Stimulated activated CD8-positive, alpha-beta memory T cell treated with anti-CD3 and anti-CD28 coated beads, Interleukin-7, amount 100 ng/mL, for 24 hours (primary cell): ENCODE results near the gene ZPR1.
"Not testable (repeated sequence)": the region's sequence is repeated elsewhere in the genome, so short reads cannot be mapped to it uniquely, and the experiment has no call there.

Source experiments
- DNase-seq: peaks from one replicate; pipeline ENCODE4 v3.0.0-alpha.2; 2020; ENCODE audit warnings: low read depth

ZPR1 gene

DNA sequence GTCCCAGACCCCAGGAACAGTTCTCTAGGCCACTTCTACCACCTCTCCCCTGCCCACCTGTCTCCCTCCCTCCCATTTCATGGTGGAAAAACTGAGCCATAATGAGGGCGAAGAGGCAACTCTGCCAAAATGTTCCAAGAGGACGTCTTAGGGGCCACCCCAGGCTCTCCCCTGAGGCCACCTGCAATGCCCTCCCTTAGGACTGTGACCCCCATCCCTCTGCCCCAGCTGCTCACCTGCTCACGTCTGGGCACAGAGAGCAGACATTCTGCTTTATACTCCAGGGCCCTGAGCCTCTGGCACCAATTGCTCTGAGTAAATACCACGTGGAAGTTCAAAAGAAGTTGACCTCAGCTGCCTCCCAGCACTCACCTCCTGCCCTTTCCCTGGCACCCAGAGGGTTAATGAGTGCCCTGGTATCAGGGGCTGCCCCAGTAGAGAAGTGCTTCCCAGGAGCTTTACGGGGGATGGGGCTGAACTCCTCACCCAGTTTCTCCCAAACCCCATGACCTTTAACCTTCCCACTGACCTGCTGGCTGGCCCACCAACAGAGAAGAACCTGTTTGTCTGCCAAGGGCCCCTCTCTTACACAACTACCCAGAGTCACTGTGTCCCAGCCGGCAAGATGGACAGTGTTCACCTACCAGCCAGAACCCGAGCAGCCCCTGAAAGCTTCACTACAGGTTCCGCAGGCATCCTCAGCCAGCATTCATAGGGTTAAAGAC is 4.5 kb upstream of the ZPR1 start:
- DNase-seq = no peak

DNA sequence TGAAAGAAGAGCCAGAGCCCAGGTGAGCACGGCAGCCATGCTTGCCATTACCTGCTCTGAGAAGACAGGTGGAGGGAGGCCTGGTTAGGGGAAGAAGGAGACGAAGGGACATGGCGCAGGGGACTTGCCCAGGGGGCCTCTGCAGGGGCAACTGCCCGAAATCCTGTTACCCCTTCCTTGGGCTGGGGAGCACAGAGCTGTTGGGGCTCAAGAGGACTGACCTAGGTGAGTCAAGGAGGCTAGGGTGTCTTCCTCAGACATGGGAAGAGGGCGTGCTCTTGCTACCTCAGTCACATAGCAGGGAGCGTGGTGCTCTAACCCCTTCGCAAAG is 4.0 kb upstream of the ZPR1 start, which contains the start of gene APOA5:
Gene APOA5, minus strand, starts transcription at position 67 of the 331 bp plus-strand sequence. Its CDS starts 19 bp downstream, at position 48.
- no peak for DNase-seq

DNA sequence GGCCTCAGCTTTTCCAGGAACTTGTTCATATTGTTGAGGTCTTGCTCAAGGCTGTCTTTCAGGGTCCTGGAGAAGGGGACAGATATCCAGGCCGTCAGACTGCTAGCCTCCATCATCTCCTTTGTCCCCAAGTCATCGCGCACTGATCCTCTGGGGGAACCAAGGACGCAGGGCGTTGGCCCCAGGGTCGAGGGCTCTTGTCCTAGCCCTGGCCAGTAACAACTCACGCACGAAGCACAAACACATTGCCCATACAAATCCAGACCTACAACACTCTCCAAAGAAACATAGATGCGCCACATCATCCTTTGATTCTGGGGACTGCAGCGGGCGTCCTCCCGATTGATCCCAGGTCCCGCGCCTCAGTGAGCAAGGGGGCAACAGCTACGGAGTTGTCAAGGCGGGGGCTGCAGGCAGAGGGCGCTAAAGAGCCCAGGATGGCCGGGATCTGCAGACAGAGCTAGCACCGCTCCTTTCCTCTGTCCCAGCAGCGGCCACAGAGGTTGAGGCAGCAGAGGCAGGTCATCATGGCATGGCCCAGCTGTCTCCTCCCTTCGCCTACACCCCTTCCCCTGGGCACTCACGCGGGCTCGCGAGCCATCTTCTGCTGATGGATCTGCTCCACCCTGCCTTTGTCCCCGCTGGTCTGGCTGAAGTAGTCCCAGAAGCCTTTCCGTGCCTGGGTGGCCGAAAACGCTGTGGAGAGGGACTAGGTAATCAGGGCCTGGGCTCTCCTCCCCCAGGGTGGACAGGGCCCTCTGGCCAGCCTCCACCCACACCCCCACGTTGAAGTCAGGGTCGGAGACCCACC is 3.4 kb upstream of the ZPR1 start:
- DNase-seq = peak; percentile 62

DNA sequence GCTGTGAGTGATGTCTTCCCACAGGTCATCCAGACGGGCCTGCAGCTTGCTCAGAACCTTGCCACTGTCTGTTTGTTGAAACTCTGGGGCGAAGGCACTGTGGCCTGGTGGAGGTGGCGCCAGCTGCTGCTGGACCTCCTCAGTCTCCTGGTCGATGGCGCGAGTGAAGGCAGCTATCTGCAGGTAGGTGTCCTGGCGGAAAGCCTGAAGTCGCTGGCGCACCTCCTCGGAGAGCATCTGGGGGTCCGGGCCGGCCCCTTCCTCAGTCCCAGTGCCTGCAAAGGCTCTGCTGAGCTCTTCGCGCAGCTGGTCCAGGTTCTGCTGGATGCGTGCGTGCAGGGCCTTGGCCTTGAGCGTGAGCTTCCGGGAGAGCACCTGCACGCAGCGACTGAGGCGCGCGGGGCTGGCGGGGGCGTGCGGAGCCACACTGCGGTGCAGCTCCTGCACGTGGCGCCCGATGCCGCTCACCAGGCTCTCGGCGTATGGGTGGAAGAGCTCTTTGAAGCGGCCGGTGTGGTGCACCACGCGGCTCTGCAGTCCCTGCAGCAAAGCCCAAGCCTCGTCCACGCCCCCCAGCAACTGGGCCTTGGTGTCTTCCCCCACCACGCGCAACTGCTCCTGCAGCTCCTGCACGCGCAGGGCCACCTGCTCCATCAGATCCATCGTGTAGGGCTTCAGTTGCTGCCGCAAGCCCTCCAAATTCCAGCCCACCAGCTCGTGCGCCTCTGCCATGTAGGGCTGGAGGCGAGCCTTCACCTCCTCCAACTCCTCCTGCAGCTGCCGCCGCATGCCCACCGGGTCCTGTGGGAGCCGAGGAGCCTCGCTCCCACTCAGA is 2.6 kb upstream of the ZPR1 start:
- DNase-seq = no peak

DNA sequence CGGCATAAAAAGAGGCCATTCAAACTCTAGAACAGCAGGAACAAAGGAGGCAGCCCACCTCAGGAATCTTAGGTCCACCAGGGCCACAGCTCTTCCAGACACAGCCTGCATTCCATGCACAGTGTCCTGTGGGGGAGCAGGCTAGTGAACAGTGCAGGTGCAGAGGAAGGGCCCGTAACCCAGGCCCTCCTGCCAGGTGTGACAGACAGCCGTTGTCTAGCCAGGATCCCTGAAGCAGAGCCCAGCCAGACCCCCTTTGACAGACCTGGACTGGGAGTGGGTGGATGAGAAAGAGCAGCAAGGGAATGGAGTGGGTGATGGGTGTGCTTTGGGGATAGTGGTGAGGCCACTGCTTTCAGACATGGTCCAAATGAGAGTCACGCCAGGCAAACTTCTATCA is 1.2 kb upstream of the ZPR1 start:
- no peak for DNase-seq

DNA sequence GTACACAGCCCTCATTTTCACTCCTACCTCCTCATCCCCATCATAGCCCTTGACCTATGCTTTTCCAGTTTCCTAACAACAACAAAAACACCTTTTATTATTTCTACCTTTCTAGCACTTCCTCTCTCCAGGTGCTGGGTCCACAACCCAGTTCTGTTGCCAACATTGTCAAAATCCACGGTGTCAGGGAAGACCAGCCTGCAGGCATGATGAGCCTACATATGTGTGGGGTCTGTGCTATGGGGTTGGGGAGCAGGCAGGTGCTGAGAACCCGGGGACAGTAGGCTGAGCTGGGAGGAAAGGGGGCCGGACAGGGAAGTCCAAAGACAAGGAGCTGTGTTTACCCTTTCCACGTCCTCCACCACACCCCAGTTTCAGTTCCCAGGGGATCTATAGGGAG is 711 bp upstream of the ZPR1 start:
- DNase-seq = no peak

DNA sequence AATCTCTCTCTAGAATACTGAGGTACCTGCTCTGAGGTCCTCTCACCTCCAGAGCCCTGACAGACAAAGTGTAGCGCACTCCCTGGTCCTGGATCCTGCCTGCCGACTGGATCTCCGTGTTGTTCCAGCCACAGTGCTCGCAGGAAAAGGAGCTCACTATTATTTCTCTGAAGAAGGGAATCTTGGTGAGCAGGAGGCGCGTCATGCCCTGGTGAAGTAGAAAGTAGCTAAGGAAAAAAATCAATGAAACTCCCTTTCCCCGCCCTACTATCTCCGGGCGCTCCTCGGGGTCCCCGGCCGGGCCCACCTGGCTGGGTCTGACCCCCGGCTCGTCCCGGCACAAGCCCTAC is 412 bp downstream of the ZPR1 start:
- no peak for DNase-seq

DNA sequence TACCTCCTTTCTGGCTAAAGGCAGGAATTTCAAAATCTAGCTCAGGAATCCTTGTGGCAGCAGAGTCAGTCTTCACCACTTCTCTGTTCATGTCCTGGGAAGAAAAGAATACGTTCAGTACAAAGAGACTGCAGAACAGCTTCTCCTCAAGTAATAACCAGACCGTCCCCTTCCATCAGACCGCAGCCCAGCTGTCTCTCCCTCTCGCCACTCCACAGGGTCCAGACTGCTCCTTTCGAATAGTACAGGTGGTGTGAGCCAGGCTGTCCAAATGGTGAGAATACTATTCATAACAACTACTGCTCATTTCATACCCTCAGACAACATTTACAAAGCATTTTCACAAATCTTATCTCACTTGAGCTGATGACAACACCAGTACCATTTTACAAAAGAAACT is 857 bp downstream of the ZPR1 start:
- DNase-seq = no peak

DNA sequence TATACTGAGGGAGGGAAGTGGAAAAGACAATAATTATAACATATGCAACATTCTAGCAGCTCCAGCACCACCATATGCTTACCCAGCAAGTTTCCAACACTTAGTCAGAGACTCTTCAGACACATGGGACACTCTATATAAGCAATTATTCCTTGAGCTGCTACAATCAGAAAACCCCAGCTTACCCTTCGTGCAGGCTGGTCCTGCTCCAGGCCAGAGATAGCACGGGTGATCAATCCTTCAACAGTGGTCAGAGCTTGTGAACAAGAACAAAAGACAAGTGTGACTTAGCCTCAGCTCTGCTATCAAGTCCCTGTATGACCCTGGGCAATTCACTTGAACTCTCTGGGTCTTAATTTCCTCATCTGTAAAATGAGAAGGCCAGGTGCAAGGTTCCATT is 1.5 kb downstream of the ZPR1 start:
- no peak for DNase-seq

DNA sequence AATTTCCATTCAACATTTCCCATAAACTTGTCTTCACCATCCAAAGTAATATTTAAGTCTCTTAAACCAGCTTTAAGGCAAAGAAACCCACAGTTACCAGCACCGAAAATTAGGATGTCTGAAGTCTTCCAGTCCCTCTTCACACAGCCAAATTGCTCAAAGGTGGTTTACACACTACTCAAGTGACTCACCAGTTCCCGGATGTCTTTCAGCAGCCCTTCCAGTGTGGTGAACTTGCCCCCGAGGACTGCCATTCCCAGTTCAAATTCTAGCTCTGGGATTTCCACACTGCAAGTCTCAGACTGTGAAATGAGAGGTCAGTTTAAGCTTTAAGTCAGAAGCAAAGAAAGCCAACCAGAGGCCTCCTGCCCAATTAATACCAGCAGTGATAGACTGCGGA is 5.1 kb downstream of the ZPR1 start:
- no peak for DNase-seq

DNA sequence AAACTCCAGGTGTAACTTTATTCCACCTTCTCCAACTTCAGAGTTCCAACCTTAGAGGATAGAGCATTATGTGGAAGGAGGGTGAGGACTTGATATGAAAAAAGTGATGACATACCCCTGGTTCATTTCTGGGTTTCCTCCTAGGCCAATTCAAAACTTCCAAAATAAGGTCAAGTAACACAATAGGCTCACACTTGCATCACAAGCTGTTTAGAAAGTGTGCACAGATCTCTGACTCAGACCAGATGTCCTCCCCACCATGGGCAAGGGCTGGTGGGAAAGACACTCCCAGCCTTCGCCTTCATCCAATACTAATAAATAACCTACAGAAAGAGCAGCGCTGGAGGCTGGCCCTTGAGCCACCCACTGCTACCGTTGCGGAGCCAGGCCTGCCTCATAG is 9.3 kb downstream of the ZPR1 start:
- no peak for DNase-seq

DNA sequence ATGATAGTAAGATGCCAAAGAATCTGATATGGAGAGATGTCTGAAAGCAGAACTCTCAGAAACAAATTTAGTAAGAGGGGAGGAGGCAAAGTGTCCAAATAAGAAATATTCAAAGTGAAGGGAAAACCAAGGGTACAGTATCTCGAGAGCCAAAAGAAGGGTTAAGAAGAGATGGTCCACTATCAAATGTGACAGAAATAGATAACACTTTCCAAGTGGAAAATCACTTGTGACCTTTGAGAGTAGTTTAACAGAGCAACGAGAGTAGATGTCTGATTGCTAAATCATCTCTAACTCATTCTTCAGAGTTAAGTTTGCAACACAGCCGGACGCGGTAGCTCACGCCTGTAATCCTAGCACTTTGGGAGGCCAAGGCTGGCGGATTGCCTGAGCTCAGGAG is 10.8 kb downstream of the ZPR1 start:
- no peak for DNase-seq

DNA sequence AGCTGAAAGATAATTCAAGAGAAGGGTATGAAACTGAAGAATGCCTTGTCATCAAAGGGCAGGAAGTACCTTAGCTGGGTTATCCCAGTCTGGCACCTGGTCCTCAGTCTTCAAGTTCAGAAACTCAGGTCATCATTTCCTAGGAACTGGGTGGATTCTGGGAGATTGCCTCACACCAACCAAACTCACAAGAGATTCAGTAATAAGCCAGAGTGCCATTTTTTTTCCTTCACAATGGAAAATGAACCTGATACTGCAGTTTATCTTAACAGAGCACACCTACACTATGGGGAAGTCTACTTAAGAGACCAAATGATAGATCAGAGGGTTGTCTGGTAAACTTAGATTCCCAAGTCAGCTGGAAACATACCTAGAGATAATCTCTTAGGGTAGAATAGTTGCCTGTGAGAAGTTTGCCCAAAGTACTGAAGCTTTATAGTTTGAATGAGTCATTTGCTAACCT is 11.3 kb downstream of the ZPR1 start:
- DNase-seq = no peak

DNA sequence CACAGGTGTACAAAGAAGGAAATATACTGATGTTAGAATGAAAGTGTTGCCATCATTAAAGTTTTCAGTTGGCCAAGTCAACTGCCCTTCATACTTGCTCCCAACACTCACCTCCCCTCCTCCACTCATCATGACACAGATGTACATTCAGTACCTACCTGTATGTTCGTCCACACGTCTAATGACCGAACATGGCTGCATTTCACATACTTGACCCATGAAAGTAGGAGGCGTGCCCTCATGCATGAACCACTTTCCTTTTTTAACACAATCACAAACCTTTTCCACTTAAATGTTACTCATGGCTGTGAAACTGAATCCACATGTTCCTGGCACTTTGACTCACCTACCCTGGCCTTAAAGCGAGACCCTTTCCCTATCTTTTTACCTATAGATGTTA is 11.8 kb downstream of the ZPR1 start:
- DNase-seq = no peak

DNA sequence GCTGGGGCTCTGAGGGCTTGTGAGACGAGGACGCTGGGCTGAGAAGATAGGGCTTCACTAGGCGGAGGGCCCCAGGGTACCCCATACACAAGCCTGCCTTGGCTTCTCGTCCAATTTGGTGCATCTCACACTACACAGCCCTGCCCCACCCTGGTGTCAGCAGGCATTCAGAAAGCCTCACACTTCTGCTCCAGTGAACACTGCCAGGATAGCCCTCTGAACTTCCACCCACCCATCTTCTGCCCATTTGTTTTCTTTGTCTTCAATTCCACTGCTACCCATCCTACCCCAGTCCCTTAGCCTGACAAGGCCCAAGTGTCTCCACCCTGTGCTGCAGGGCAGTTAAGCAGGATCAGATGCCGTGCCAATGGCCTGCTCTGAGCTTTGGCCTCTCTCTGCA is 13.2 kb downstream of the ZPR1 start:
- no peak for DNase-seq

DNA sequence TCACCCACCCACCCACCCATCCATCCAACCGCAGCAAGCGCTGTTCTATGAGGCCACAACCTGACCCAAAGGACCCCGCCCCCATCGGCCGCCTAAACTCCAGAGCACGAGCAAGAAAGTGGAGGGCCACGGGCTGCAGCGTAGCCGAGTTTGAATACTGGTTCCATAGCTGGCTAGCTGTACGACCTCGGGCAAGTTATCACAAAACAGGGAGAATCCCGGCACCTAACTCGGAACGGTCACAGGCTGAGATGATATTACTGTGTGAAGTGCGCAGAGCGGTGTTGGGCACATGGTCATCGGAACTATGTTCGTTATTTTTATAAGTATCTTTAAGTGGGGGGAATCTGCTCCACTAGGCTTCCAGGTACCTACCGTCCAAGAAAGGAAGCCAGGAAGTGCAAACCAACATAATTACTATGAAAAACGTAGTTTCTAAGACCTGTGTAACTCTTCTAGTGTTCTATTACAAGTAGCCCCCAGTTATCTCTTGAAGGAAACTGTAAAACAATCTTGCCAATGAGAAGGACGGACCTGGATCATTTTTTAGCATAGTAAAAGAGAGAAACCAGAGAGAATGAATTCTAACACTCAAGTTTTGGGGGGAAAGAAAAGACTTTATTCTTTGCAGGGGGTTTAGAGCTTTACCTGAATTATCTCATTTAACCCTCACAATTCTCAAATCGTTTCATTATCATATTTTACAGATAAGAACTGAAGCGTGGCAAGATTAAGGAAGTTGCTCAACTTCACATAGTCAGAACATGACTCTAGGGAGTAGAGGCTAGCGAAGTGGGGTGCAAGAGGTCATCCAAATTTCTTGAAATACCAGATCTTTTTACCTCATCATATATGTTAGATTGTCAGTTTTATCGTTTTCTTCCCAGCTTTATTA is 14.4 kb downstream of the ZPR1 start:
- no peak for DNase-seq

DNA sequence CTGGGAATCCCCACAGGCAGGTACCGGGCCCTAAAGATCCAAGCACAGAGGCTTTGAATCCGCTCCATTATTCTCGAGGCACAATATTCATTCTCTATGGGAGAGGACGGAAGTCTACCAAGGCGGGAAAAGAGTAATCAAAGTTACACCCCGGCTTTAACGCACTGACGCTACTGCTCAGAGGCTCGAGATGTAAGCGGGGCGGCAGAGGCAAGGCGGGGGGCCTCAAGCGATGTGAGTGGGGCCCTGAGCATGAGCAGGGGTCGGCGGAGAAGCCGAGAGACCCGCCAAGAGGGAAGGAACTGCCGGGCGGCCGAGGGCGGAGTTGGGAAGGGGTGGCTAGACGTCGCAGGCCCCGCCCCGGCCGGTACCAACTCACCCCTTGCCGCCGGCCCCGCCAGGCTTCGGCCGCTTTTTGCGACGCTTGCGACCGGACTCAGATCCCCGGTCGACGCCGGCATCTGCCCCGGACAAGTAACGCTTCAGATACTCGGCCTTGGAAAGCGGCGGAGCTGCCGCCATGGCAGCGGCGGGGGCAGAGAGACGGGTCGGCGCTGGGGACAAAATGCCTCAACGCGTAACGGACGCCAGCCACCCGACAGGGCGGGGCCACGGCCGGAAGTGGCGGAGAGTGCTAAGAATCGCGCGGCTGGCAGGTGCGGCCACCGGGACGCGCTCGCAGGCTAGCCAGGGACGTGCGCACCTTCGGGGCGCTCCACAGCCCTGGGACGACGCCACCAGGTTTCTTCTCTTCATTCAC is 15.2 kb downstream of the ZPR1 start, which contains the start of gene BUD13:
Gene BUD13, minus strand, starts transcription at position 545 of the 760 bp plus-strand sequence. Its CDS starts 23 bp downstream, at position 522.
- peak; percentile 86 for DNase-seq

DNA sequence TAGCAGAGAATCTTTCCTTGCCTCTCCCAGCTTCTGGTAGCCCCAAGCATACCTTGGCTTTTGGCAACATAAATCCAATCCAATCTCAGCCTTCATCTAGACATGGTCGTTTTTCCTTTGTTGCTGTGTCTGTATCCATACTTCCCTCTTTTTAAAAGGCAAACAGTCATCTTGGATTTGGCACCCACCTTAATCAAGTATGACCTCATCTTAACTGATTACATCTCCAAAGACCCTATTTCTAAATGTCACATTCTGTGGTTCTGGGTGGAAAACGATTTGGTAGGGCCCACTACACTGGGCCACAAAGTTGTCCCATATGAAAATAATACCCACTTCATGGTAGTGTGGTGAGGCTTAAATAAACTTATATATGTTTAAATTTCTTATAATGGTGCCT is 15.9 kb downstream of the ZPR1 start:
- no peak for DNase-seq

DNA sequence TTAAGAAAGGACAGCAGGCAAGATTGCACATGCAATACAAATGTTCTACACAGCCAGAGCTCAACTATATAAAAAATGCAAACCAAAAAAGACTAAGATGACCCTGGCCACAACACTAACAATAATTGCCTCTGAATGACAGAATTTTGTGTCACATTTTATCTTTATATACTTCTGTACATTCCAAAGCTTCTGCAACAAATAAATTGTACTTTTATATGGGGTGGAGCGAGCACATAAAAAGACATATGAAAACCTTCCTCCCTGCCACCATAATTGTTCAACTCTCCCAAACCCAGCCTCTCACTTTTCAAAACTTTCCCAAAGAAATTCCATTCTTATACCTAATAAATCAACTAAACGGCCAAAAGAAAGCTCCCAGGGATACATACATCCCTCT is 25.7 kb downstream of the ZPR1 start:
- no peak for DNase-seq

DNA sequence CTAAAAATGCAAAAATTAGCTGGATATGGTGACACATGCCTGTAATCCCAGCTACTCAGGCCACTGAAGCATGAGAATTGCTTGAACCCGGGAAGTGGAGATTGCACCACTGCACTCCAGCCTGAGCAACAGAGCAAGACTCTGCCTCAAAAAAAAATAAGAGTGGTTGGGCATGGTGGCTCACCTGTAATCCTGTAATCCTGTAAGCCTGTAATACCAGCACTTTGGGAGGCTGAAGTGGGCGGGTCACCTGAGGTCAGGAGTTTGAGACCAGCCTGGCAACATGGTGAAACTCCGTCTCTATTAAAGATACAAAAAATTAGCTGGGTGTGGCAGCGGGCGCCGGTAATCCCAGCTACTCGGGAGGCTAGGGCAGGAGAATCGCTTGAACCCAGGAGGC is 31.8 kb downstream of the ZPR1 start:
- DNase-seq = not testable (repeated sequence)
